ENCODE data around the gene MRPL39. TPM values are rescaled to one million over a fixed set of nuclear protein-coding genes. Genes with fewer than 3 reads are reported as not detected.
A peak's percentile ranks its signal among the peaks of the same experiment; 100 is the strongest.

The MRPL39 gene
- polyA plus RNA-seq, 2 of the 4 experiments (the other 2 are of a cell fraction), result 36.8 to 43.7 TPM

- no peak for TF ChIP-seq RARB (CRISPR knock-in tag; IDR thresholded peaks at IDR 0.05)
- TF ChIP-seq EHF (CRISPR knock-in tag; IDR thresholded peaks at IDR 0.05), result no peak
- no peak for TF ChIP-seq RFX5 (IDR thresholded peaks at IDR 0.05)
- H3K9me3 ChIP-seq, result no peaks in the 10 kb centered on the region
- FAIRE-seq, result no peak
- no peak overlapping the region for H3K27ac ChIP-seq
- CTCF ChIA-PET, result no interaction called here
- no peak for ATAC-seq
- no peak overlapping the region for H3K4me3 ChIP-seq
- no peaks in the 10 kb centered on the region for H3K4me1 ChIP-seq
- no peak for DNase-seq (ENCODE audit: low read depth in 1 of 2, low spot score in 1 of 2)
- POLR2A ChIA-PET, result no interaction called here
- H3K4me2 ChIP-seq, result no peak overlapping the region
- WGBS (ENCODE audit: missing lambda C conversion rate), result 74% methylated on average over 3 of the region's 3 CpGs
These were observed 42.8 kb downstream of the MRPL39 start for GRCh38 chr21:25564349-25564948.

- CTCF ChIA-PET, result interaction anchor here (0.7 kb wide), 1 partner anchor 18 kb away, joined by 3 read pairs; no protein-coding TSS in a partner anchor
- Histone ChIP-seq H3K4me2 (no peak overlapping the region), H3K27ac (no peak overlapping the region), H3K9me3 (no peaks in the 10 kb centered on the region), H3K4me1 (no peaks in the 10 kb centered on the region), H3K4me3 (no peak overlapping the region)
- no peak for TF ChIP-seq RARB (CRISPR knock-in tag; IDR thresholded peaks at IDR 0.05)
- WGBS (ENCODE audit: missing lambda C conversion rate), result 84% methylated on average over 3 of the region's 3 CpGs
- POLR2A ChIA-PET, result no interaction called here
- ATAC-seq (no peak), DNase-seq (ENCODE audit: low read depth in 1 of 2, low spot score in 1 of 2) (no peak), FAIRE-seq (no peak)
These were observed 43.7 kb downstream of the MRPL39 start for GRCh38 chr21:25563361-25564116.

- no peak overlapping the region for H3K4me3 ChIP-seq
- ChIA-PET POLR2A (no interaction called here), CTCF (interaction anchor here (0.7 kb wide), 1 partner anchor 19 kb away, joined by 3 read pairs; no protein-coding TSS in a partner anchor)
- peak overlapping the region; percentile 57; the same call in 2 of the 3 replicates for H3K4me2 ChIP-seq
- no peak overlapping the region for H3K27ac ChIP-seq
- WGBS (ENCODE audit: missing lambda C conversion rate), result 88% methylated on average over 10 of the region's 10 CpGs
- H3K4me1 ChIP-seq, result no peaks in the 10 kb centered on the region
- no peaks in the 10 kb centered on the region for H3K9me3 ChIP-seq
- FAIRE-seq (no peak), DNase-seq (ENCODE audit: low read depth in 1 of 2, low spot score in 1 of 2) (no peak), ATAC-seq (no peak)
- no peak for TF ChIP-seq TFCP2L1 (CRISPR knock-in tag; IDR thresholded peaks at IDR 0.05)
- TF ChIP-seq BHLHE40 (IDR thresholded peaks at IDR 0.05; ENCODE audit: low read depth, low read length), result no peak
- no peak for TF ChIP-seq EHMT2 (IDR thresholded peaks at IDR 0.05; ENCODE audit: low read depth)
These were observed 44.6 kb downstream of the MRPL39 start for GRCh38 chr21:25562660-25563059.

GRCh38 chr21:25561668-25562641 lies 45.3 kb downstream of the MRPL39 start:
- ATAC-seq (peak; percentile 56 to 75; a peak in 5 of 6 replicates), DNase-seq (ENCODE audit: low read depth in 1 of 2, low spot score in 1 of 2) (peak in 1 of 2 experiments; percentile 2), FAIRE-seq (no peak)
- Histone ChIP-seq H3K4me1 (no peaks in the 10 kb centered on the region), H3K4me2 (peak overlapping the region; percentile 57), H3K9me3 (no peaks in the 10 kb centered on the region), H3K27ac (peak overlapping the region in 1 of 2 experiments; percentile 53; a peak in 1 of 6 replicates), H3K4me3 (0 out of 3 replicates have a peak overlapping the region, but pooled peaks have one; percentile 19)
- TF ChIP-seq MAX (IDR thresholded peaks at IDR 0.05) (peak; percentile 48; the same call in 1 of the 2 replicates), HES2 (IDR thresholded peaks at IDR 0.05) (no peak), ZSCAN20 (CRISPR knock-in tag; IDR thresholded peaks at IDR 0.05) (no peak), MYC (IDR thresholded peaks at IDR 0.05; ENCODE audit: borderline replicate concordance, low read length) (no peak), RARB (CRISPR knock-in tag; IDR thresholded peaks at IDR 0.05) (no peak), MAFK (IDR thresholded peaks at IDR 0.05; ENCODE audit: partially characterized antibody) (no peak)
- POLR2A ChIA-PET, result no interaction called here
- CTCF ChIA-PET, result no interaction called here
- WGBS (ENCODE audit: missing lambda C conversion rate), result 68% methylated on average over 36 of the region's 74 CpGs

- no peak for ATAC-seq
- no peak for FAIRE-seq
- ChIA-PET POLR2A (no interaction called here), CTCF (no interaction called here)
- Histone ChIP-seq H3K9me3 (no peaks in the 10 kb centered on the region), H3K4me2 (no peak overlapping the region), H3K4me1 (no peaks in the 10 kb centered on the region), H3K4me3 (no peak overlapping the region), H3K27ac (no peak overlapping the region)
- TF ChIP-seq PHF8 (IDR thresholded peaks at IDR 0.05; ENCODE audit: borderline replicate concordance, low read depth), result no peak
- no peak for TF ChIP-seq BCL3 (IDR thresholded peaks at IDR 0.05)
- no peak for TF ChIP-seq HOXB13 (CRISPR knock-in tag; IDR thresholded peaks at IDR 0.05; ENCODE audit: low read depth)
- TF ChIP-seq FOXS1 (CRISPR knock-in tag; IDR thresholded peaks at IDR 0.05), result no peak
- TF ChIP-seq GATA3 (IDR thresholded peaks at IDR 0.05; ENCODE audit: borderline replicate concordance), result no peak
- TF ChIP-seq HEYL (CRISPR knock-in tag; IDR thresholded peaks at IDR 0.05), result no peak
- no peak for DNase-seq (ENCODE audit: low read depth in 1 of 2, low spot score in 1 of 2)
- WGBS (ENCODE audit: missing lambda C conversion rate), result 57% methylated on average over 3 of the region's 3 CpGs
These were observed 46.4 kb downstream of the MRPL39 start for GRCh38 chr21:25560891-25561290.
